Chondrocyte (in vitro differentiated cells): ENCODE measurements around the gene C2orf69. TPM values are rescaled to one million over a fixed set of nuclear protein-coding genes. Genes with fewer than 3 reads are reported as not detected.
"Not testable (repeated sequence)": the region's sequence is repeated elsewhere in the genome, so short reads cannot be mapped to it uniquely, and the experiment has no call there.

Source experiments
- DNase-seq: peaks from one replicate; pipeline ENCODE4 v3.0.0; 2021; ENCODE audit warnings: mixed read lengths, low spot score
- H3K27ac Mint-ChIP-seq: one replicate; pipeline ENCODE4 v1.8.0; 2021; ENCODE audit warnings: mild to moderate bottlenecking, moderate library complexity, mixed read lengths; ENCODE audit not compliant: unreplicated experiment
- H3K27me3 Mint-ChIP-seq: 2 replicates; pipeline ENCODE4 v1.8.0; 2021; ENCODE audit warnings: low read depth, mixed read lengths
- H3K36me3 Mint-ChIP-seq: 2 replicates; pipeline ENCODE4 v1.8.0; 2021; ENCODE audit warnings: low read depth, mixed read lengths
- H3K4me1 Mint-ChIP-seq: 2 replicates; pipeline ENCODE4 v1.8.0; 2021; ENCODE audit warnings: low read depth, mild to moderate bottlenecking, mixed read lengths
- H3K4me3 Mint-ChIP-seq: one replicate; pipeline ENCODE4 v1.8.0; 2021; ENCODE audit warnings: mild to moderate bottlenecking, moderate library complexity, mixed read lengths; ENCODE audit not compliant: unreplicated experiment
- H3K9me3 Mint-ChIP-seq: 2 replicates; pipeline ENCODE4 v1.8.0; 2021; ENCODE audit warnings: low read depth, mixed read lengths
- CTCF ChIP-seq: fragments of 200-600 bp; sonication (generic); IDR thresholded peaks from 2 replicates; pipeline ENCODE4 v1.5.0; 2021; ENCODE audit warnings: antibody characterized with exemption, mild to moderate bottlenecking, moderate library complexity
- total RNA-seq: library from RNA; stranded (reverse); gene quantifications from 3 replicates; pipeline ENCODE4 v1.2.1, GENCODE V29; 2021

C2orf69 gene
- total RNA-seq, 1 donor from 2014 or later, result 9.8 TPM

- no peak for DNase-seq
- no peak overlapping the region for H3K27ac Mint-ChIP-seq
- TF ChIP-seq CTCF, result no peak
- no peaks in the 10 kb centered on the region for H3K4me1 Mint-ChIP-seq
- H3K9me3 Mint-ChIP-seq, result no peaks in the 10 kb centered on the region
- no peaks in the 10 kb centered on the region for H3K27me3 Mint-ChIP-seq
- no peaks in the 10 kb centered on the region for H3K36me3 Mint-ChIP-seq
- no peak overlapping the region for H3K4me3 Mint-ChIP-seq
Observed at GRCh38 chr2:199903111-199903510, 8.0 kb upstream of the C2orf69 start.

GRCh38 chr2:199907008-199907714 is 3.9 kb upstream of the C2orf69 start:
- H3K27me3 Mint-ChIP-seq, result no peaks in the 10 kb centered on the region

GRCh38 chr2:199910338-199911051 is 598 bp upstream of the C2orf69 start:
- Mint-ChIP-seq H3K27me3 (no peaks in the 10 kb centered on the region), H3K27ac (peak overlapping the region; percentile 83), H3K4me3 (peak overlapping the region; percentile 93), H3K9me3 (no peaks in the 10 kb centered on the region), H3K4me1 (peaks cover 36% of the 10 kb centered on the region), H3K36me3 (no peaks in the 10 kb centered on the region)
- no peak for TF ChIP-seq CTCF
- no peak for DNase-seq

More at GRCh38 chr2:199907008-199907714, 3.9 kb upstream of the C2orf69 start:
- no peak for TF ChIP-seq CTCF
- no peaks in the 10 kb centered on the region for H3K36me3 Mint-ChIP-seq
- no peak overlapping the region for H3K27ac Mint-ChIP-seq
- peaks cover 13% of the 10 kb centered on the region for H3K4me1 Mint-ChIP-seq
- DNase-seq, result no peak
- no peaks in the 10 kb centered on the region for H3K9me3 Mint-ChIP-seq
- no peak overlapping the region for H3K4me3 Mint-ChIP-seq

GRCh38 chr2:199911877-199912161 is 726 bp downstream of the C2orf69 start:
- no peak for DNase-seq
- Mint-ChIP-seq H3K4me3 (peak overlapping the region; percentile 93), H3K4me1 (peaks cover 36% of the 10 kb centered on the region), H3K27ac (peak overlapping the region; percentile 95), H3K9me3 (no peaks in the 10 kb centered on the region), H3K36me3 (peaks cover 4% of the 10 kb centered on the region), H3K27me3 (no peaks in the 10 kb centered on the region)
- TF ChIP-seq CTCF, result no peak

GRCh38 chr2:199912553-199913114 is 1.5 kb downstream of the C2orf69 start:
- not testable (repeated sequence) for H3K27ac Mint-ChIP-seq, H3K36me3 Mint-ChIP-seq, H3K9me3 Mint-ChIP-seq, H3K27me3 Mint-ChIP-seq, DNase-seq
- Mint-ChIP-seq H3K4me1 (peaks cover 36% of the 10 kb centered on the region), H3K4me3 (peak overlapping the region; percentile 93)
